Ovary (tissue), 9 donors: ENCODE measurements around the gene GPR35. TPM values are rescaled to one million over a fixed set of nuclear protein-coding genes. Genes with fewer than 3 reads are reported as not detected.
"Not testable (repeated sequence)": the region's sequence is repeated elsewhere in the genome, so short reads cannot be mapped to it uniquely, and the experiment has no call there.

Source experiments
- DNase-seq, 5 donors: peaks; one replicate each; pipeline ENCODE4 v3.0.0-alpha.2; 2019 to 2020
- H3K27ac ChIP-seq, 2 donors: fragments of 200-600 bp; one replicate each; pipeline versions ENCODE4 v1.5.1 to v1.8.0; 2019 to 2022
- H3K27me3 ChIP-seq: fragments of 200-600 bp; one replicate; pipeline ENCODE4 v1.8.0; 2022
- H3K36me3 ChIP-seq: fragments of 200-600 bp; sonication (generic); one replicate; pipeline ENCODE4 v1.5.1; 2019
- H3K4me1 ChIP-seq: one replicate; pipeline ENCODE4 v1.8.1; 2013; ENCODE audit warnings: mild to moderate bottlenecking, moderate library complexity; ENCODE audit not compliant: insufficient read depth
- H3K4me3 ChIP-seq: fragments of 200-600 bp; sonication (generic); one replicate; pipeline ENCODE4 v1.5.1; 2017
- H3K9me3 ChIP-seq, 2 donors: fragments of 200-600 bp in 1 of 2; sonication (generic) in 1 of 2; one replicate each; pipeline versions ENCODE4 v1.5.1 to v1.8.1; 2013 to 2019; ENCODE audit warnings: mild to moderate bottlenecking in 1 of 2, moderate library complexity in 1 of 2
- WGBS, 3 donors: extraction: QIAGEN DNeasy Blood & Tissue Kit in 1 of 3; methylation state at CpG; one replicate each; pipeline versions ENCODE4 v1.1.5 to v1.1.7; 2013 to 2017; 5-methylcytosine and 5-hydroxymethylcytosine counted together
- intact Hi-C, 4 donors: fragments of 100-400 bp; cut with DNase I; formaldehyde crosslinking; loops; one replicate each; pipeline versions ENCODE4 v1.11.0 to v1.15.1; 2022 to 2023
- polyA plus RNA-seq, 2 donors: library from polyadenylated mRNA; stranded (reverse); fragments of 200-250 nt in 1 of 2; fragments of 350-450 nt in 1 of 2; fragmentation: Illumina TruSeq in 1 of 2; extraction: RNeasy Lipid Tissue Mini Kit (QIAGEN cat#74804) in 1 of 2; gene quantifications; one replicate each; pipeline ENCODE4 v1.2.3, GENCODE V29; 2013 to 2014
- small RNA-seq: library from RNA; depleted of rRNA; stranded (forward); fragments of <200 nt; gene quantifications from one replicate; pipeline ENCODE3, GENCODE V24; 2016
- total RNA-seq, 7 donors: library from RNA; depleted of rRNA in 2 of 7; stranded (reverse); fragments of >200 nt in 2 of 7; fragmentation: NEBNext Ultra II Directional in 3 of 7; extraction: Animal tissue kit (Norgen Biotek cat#: 25700) in 3 of 7; gene quantifications; one replicate each; pipeline versions ENCODE4 v1.1.0 to v1.2.4, GENCODE V29; 2016 to 2023
- donor health status: DM: no; HTN: no; CAD: no; lungs with moderate emphysema.
- donor health status: DM: no; HTN: no; CAD: no.
- donor health status: Bipolar disorder and iron deficiency.
- donor health status: DM: yes; HTN: yes; CAD: no.
- donor health status: DM: no; HTN: no; CAD: no.
- donor health status: DM: yes; HTN: yes; CAD: no.

Gene GPR35
- total and polyA plus RNA-seq, 9 donors = 0.27 to 4.2 (median 2.4) TPM

- H3K27ac ChIP-seq, H3K36me3 ChIP-seq, intact Hi-C loops, DNase-seq, H3K9me3 ChIP-seq, H3K27me3 ChIP-seq, H3K4me3 ChIP-seq, H3K4me1 ChIP-seq: not testable (repeated sequence)
- no CpG with 5 or more reads among the region's 19 CpGs for WGBS, 3 donors
These were observed 53.6 kb downstream of the GPR35 start for GRCh38 chr2:240678909-240679308.

- H3K27me3 ChIP-seq, H3K4me1 ChIP-seq, H3K4me3 ChIP-seq, H3K27ac ChIP-seq, DNase-seq, H3K36me3 ChIP-seq, intact Hi-C loops, H3K9me3 ChIP-seq: not testable (repeated sequence)
- 0 to 83% (median 41%) methylated on average over 1 to 2 of the region's 11 CpGs for WGBS, 3 donors
These were observed 54.9 kb downstream of the GPR35 start for GRCh38 chr2:240680185-240680584.

Small RNA genes within 50 kb of the gene (small RNA-seq; reads per million reads assigned to genes)
- gene AC011298.3 = not detected

Other genes with a start within 250 kb of the GPR35 start
- 100 to 1,000 TPM in 1 of 7 donors, 10 to 100 TPM in 6; 27.2 to 149 (median 73.3) TPM for gene GPC1, start 189.8 kb upstream of the GPR35 start, total RNA-seq
- gene GPC1, start 189.8 kb upstream of the GPR35 start, polyA plus RNA-seq = 10 to 100 TPM in 1 of 2 donors, 1 to 10 TPM in 1; 2.9 to 63.3 TPM
- gene ANKMY1, start 67.5 kb upstream of the GPR35 start, total RNA-seq = 10 to 100 TPM; 13.7 to 24.2 (median 21.6) TPM
- gene ANKMY1, start 67.5 kb upstream of the GPR35 start, polyA plus RNA-seq = 10 to 100 TPM; 11.5 to 13.8 TPM
- 1 to 10 TPM; 2.7 to 9.9 (median 4.3) TPM for gene DUSP28, start 65.1 kb upstream of the GPR35 start, total RNA-seq
- 1 to 10 TPM; 4.0 to 5.3 TPM for gene DUSP28, start 65.1 kb upstream of the GPR35 start, polyA plus RNA-seq
- gene RNPEPL1, start 57.0 kb upstream of the GPR35 start, total RNA-seq = 10 to 100 TPM; 15.1 to 25.2 (median 23.2) TPM
- gene RNPEPL1, start 57.0 kb upstream of the GPR35 start, polyA plus RNA-seq = 10 to 100 TPM in 1 of 2 donors, 1 to 10 TPM in 1; 3.5 to 27.3 TPM
- gene CAPN10, start 38.7 kb upstream of the GPR35 start, total RNA-seq = 10 to 100 TPM; 15.5 to 34.3 (median 26.8) TPM
- 10 to 100 TPM in 1 of 2 donors, 1 to 10 TPM in 1; 2.2 to 21.7 TPM for gene CAPN10, start 38.7 kb upstream of the GPR35 start, polyA plus RNA-seq
- under 1 TPM in 2 of 7 donors, not detected in 5; 0.18 to 0.36 TPM for gene AQP12B, start 57.4 kb downstream of the GPR35 start, total RNA-seq
- not detected for gene AQP12B, start 57.4 kb downstream of the GPR35 start, polyA plus RNA-seq
- gene AQP12A, start 66.4 kb downstream of the GPR35 start, total RNA-seq = not detected
- gene AQP12A, start 66.4 kb downstream of the GPR35 start, polyA plus RNA-seq = not detected
- gene KIF1A, start 194.7 kb downstream of the GPR35 start, total RNA-seq = 1 to 10 TPM in 6 of 7 donors, under 1 TPM in 1; 0.48 to 4.4 (median 1.7) TPM
- under 1 TPM; 0.85 to 0.93 TPM for gene KIF1A, start 194.7 kb downstream of the GPR35 start, polyA plus RNA-seq
- gene AGXT, start 243.3 kb downstream of the GPR35 start, total RNA-seq = under 1 TPM in 2 of 7 donors, not detected in 5; 0.25 to 0.79 TPM
- under 1 TPM in 1 of 2 donors, not detected in 1; 0.04 TPM for gene AGXT, start 243.3 kb downstream of the GPR35 start, polyA plus RNA-seq